ENCODE results near the gene GNB1. TPM values are rescaled to one million over a fixed set of nuclear protein-coding genes. Genes with fewer than 3 reads are reported as not detected.
"Not testable (repeated sequence)": the region's sequence is repeated elsewhere in the genome, so short reads cannot be mapped to it uniquely, and the experiment has no call there.

The GNB1 gene
- total RNA-seq, 1 experiment from 2014 or later, result 58.1 TPM

DNA sequence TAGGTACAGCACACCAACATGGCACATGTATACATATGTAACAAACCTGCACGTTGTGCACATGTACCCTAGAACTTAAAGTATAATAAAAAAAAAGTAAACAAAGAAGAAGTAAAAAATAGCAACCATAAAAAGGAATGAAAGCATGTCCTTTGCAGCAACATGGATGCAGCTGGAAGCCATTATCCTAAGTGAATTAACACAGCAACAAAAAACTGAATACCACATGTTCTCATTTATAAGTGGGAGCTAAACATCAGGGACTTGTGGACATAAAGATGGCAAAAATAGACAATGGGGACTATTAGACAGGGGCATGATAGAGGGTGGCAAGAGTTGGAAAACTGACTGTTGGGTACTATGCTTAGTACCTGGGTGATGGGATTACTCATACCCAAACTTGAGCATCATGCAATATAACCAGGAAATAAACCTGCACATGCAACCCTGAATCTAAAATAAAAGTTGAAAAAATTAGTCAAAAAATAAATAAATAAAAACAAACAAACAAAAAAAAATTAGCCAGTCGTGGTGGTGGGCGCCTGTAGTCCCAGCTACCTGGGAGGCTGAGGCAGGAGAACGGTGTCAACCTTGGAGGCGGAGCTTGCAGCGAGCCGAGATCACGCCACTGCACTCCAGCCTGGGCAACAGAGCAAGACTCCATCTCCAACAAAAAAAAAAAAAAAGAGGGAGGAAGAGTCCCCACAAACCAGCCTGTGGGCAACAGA, 30.8 kb downstream of the GNB1 start:
- DNase-seq (ENCODE audit: low spot score), result not testable (repeated sequence)

DNA sequence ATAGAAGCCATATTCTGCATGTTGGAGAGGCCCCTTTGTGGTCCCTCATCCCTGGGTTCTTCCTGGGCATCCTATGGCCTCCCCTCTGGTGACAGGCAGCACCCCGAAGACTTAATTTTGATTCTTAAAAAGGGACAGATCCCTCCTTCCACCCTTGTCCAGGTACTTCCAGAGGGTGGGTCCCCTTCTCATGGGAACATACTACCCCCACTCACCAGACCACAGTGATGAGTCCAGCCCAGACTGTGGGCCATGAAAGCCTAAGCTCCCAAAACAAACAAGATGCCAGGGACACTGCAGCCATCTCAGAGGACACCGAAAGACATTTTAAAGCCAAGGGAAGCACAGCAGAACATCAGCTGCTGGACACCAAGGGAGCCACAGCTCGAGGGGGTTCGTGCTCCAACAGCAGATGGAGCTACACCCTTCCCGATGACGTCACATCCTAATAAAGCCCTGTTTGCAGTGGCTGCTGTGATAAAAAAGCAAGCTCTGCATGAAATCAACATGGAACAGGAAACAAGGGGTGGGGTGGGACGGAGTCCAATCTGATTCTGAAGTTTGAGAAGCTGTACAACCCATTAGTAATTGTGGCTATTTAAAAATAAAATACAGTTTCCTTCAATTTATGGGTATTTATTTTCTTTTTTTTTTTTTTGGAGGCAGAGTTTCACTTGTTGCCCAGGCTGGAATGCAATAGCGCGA, 32.4 kb downstream of the GNB1 start:
- DNase-seq (ENCODE audit: low spot score), result peak; percentile 84

DNA sequence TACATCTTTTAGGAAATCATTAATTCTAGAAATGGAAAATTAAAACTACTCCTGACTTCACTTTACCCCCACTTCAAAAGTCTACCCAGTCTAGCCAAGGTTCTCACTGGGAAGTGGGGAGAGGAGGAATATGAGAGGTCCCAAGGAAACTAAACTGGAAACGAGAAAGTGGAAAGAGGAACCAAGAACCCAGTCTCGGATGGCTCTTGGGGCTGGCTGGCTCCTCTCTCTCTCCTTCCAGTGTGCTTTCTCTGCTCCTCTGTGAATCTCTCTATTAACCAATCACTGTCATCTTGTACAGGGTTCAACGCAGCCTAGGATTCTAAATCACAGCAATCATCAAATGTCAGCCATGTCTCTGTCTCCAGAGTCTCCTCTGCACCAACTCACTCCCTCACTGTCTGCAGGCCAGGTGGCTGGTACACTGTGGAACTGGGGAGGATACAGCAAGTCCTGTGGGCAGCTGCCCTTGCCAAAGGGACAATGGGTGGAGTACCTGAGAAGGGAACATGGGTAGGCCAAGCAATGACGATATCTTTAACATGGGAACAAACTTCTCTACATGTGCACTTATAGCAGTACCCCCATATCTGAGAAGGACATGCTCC, 33.7 kb downstream of the GNB1 start:
- DNase-seq (ENCODE audit: low spot score), result no peak

DNA sequence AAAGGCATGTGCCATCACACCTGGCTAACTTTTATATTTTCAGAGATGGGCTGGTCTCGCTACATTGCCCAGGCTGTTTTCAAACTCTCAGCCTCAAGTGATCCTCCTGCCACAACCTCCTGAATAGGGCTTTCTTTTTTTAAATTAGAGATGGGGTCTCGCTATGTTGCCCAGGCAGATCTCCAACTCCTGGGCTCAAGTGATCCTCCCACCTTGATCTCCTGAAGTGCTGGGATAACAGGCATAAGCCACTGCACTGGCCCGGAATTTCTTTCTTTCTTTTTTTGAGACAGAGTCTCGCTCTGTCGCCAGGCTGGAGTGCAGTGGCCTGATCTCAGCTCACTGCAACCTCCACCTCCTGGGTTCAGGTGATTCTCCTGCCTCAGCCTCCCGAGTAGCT, 34.7 kb downstream of the GNB1 start:
- not testable (repeated sequence) for DNase-seq (ENCODE audit: low spot score)

DNA sequence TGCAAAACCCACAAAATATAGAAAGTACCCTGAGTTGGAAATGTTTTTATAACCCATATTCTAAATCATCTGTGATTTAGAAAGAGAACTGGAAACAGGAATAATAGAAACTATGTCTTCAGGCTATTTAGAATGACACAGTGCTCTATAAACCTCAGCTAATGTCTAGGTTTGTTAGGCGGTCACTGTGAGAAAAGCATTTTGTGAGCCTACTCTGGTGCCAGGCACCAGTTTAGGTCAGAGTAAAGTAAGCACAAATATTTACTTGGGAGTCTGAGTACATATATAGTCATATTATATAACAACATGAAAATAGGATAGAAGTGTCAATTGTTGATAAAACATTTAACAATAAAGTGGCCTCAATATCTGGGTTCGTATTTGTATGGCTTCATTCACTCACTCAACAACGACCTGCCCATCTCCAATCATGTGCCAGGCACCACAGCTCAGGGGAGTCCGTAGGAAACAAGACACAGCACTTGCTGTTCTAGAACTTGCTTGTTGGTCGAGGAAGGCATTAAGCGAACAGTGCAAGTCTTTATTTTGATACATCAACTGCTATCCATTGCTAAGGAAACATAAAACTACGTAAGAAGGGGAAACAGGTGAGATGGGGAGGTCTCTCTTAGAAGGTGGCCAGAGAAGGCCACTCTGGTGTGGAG, 37.2 kb downstream of the GNB1 start:
- DNase-seq (ENCODE audit: low spot score), result no peak

DNA sequence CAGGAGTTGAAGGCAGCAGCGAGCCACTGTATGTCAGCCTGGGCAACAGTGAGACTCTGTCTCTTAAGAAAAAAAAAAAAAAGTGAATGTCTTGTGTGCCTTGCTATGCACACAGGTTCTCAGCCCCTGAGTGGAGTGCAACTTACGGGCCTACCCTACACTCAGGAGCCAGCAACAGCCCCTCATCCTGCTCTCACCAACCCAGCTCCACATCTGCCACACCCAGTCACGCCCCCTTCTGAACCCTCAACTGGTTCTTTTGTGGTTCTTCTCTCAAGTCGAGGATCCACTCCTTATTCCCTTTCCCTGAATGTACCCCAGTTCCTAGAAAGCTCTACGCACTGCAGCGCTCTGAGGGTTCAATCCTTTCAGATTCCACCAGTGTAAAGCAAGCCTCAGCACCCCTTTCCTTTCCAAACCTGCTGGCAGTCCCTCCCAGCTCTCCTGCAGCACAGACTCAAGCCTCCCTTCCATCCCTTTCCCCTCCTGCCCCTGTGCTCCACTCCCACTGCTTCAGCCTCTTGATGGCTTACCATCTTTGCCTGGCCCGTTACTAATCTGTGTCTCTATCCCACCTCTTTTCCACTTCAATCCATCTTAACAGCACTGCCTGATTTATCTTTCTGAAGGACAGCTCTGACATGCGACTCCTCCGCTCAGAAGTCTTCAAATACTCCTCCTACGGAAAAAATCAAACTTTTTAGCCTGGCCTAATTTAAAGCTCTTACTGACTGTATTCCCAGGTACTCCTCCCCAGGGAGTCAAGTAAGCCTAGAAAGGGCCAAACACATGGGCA, 38.1 kb downstream of the GNB1 start:
- no peak for DNase-seq (ENCODE audit: low spot score)

DNA sequence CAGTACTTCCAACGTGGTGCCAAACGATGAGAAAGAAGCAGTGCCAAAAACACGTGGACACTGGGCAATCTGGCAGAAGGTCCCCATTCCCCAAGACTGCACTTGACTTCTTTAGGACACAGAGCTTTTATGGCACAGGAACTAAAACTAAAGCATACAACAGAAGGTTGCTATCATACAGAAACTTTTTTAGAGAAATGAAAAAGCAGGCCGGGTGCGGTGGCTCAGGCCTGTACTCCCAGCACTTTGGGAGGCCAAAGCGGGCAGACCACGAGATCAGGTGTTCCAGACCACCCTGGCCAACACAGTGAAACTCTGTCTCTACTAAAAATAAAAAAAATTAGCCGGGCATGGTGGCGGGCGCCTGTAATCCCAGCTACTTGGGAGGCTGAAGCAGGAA, 43.0 kb downstream of the GNB1 start:
- no peak for DNase-seq (ENCODE audit: low spot score)

DNA sequence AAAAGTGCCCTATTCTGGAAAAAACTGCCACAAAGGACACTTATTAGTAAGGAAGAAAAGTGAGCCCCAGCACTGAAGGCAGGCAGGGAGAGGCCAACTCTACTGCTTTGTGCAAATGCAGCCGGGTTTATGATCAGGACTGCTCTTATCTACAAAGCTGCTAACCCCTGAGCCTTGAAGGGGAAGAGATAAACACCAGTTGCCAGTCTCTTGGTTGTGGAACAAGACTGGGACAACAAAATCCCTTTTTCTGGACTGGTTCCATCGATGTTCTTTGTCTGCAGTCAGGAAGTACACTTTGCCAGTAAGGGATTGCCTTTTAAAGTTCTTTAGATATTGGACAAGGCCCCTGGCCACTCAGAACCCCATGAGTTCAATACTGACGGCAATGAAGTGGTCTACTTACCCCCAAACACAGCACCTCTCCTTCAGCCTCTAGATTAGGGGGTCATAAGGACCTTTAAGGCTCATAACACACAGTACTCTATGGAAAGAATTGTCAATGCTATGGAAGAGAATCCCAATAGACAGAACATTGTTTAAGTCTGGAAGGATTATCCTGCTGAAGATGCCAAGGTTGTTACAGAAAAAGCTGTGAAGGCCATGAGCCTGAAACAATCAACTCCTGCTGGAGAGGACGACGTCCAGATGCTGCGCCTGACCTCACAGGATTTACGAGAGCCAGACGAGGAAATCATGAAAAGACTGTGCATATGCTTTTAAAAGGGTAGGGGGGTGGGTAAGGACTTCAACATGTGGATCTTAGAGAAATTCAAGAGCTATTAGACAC, 43.6 kb downstream of the GNB1 start:
- DNase-seq (ENCODE audit: low spot score), result no peak

DNA sequence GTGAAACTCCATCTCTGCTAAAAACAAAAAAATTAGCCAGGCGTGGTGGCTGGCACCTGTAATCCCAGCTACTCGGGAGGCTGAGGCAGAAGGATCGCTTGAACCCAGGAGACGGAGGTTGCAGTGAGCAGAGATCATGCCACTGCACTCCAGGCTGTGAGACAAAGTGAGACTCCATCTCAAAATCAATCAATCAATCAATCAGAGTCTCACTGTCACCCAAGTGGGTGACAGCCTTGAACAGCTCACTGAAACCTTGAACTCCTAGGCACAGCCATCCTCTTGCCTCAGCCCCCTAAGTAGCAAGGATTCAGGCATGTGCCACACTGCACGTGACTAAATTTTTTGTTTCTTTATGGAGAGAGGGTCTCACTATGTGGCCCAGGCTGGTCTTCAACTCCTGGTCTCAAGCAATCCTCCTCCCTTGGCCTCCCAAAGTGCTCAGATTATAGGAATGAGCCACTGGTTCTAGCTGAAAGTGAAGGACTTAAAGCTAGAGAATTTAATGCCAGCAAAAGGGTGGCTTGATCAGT, 44.4 kb downstream of the GNB1 start:
- no peak for DNase-seq (ENCODE audit: low spot score)

DNA sequence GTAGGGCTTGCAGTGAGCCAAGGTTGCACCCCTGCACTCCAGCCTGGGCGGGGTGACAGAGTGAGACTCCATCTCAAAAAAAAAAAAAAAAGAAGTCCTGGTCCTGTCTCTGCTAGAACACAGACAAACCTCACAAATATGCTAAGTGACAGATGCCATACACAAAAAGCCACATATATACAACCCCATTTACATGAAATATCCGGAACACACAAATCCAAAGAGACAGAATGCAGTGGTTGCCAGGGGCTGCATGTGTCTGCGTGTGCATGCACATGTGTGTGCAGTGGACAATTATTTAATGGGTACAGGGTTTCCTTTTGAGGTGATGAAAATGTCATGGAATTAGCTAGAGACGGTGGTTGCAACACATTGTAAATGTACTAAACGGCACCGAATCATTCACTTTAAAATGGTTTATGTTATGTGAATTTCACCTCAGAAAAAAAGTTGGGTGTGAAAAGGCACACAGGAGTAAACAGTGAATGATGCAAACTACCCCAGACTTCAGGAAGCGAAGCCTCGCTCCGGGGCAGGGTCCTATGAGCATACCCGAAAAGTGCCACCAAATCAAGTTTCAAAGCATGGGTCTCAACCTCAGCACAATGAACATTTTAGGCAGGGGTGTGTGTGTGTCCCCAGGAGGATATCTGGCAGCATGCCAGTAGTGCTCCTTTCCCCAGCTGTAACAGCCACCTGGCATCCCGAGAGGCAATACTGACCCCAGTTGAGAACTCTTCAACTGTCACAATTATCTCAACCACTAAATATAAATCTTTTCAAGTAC, 48.3 kb downstream of the GNB1 start:
- no peak for DNase-seq (ENCODE audit: low spot score)

DNA sequence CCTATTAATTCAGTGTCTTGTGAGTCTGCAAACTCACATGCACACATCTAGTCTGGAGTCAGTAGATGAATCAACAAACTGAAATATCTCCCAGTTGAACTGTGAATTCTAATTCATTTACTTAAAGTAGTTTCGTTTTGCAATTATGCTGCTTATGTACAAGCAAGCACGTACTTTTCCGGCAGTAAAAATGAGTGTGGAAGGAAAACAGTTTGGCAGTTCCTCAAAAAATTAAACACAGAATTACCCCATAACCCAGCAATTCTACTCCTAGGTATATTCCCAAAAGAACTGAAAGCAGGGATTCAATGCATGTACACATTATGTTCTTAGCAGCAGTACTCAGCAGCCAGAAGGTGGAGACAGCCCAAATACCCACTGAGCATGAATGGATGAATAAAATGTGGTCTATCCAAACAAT, 49.3 kb downstream of the GNB1 start:
- no peak for DNase-seq (ENCODE audit: low spot score)

DNA sequence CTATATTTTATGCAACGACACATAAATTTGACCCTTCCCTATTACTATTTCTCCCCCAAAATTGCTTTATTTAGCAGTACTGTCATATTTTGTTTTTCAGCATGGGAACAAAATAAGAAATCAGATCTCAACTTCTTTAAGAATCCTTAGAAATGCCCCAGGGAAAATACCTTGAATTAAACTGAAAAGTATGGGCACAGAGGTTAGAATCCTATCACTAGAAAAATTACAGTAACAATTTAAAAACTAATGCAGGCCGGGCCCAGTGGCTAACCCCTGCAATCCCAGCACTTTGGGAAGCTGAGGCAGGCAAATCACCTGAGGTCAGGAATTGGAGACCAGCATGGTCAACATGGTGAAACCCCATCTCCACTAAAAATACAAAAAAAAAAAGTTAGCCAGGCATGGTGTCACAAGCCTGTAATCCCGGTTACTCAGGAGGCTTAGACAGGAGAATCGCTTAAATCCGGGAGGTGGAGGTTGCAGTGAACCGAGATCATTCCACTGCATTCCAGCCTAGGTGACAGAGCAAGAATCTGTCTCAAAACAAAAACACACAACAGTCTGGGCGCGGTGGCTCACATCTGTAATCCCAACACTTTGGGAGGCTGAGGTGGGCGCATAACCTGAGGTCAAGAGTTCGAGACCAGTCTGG, 51.4 kb downstream of the GNB1 start:
- DNase-seq (ENCODE audit: low spot score), result no peak

DNA sequence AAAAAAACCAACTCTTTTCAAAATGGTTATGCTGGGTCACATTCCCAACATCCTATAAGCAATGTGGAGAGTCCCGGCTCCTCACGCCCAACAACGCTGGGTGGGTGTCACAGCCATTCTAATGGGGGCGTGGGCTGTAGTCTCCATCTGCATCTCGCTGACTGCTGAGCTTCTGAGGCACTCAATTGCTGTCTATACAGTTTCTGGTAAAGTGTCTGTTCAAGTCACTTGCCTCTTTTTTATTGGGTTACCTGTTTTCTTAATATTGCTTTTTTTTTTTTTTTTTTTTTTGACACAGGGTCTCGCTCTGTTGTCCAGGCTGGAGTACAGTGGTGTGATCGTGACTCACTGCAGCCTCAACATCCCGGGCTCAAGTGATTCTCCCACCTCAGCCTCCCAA, 54.8 kb downstream of the GNB1 start:
- no peak for DNase-seq (ENCODE audit: low spot score)

DNA sequence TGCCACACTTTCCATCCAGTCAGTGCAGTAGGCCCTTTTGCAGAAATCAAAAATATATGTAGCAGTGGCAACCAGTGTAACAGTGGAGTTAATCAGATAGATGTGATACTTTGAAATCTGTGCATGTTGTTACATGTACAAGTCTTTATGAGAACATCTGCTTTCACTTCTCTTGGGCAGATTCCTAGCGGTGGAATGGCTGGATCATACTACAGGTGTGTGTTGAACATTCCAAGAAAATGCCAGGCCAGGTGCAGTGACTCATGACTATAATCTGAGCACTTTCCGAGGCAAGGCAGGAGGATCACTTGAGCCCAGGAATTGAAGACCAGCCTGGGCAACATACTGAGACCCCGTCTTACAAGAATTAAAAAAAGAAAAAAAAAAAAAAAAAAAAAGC, 55.3 kb downstream of the GNB1 start:
- no peak for DNase-seq (ENCODE audit: low spot score)

DNA sequence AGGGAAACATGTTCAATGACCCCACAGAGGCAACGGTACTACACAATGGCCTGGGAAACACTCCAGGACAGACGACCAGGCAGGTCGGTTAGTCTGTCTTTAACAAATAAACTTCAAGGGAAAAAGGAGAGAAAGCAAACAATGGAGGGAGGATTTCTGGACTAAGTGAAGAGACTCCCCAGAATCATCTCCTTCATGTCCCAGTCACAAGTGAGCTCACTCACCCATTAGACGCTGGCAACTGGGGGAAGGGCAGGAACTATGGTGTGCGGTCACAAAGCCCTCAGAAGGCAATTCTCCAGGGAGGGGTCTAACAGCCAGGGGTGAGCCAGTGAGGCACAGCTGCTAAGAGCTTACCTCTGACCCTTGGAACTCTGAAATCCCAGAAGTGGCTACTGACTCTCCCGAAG, 57.0 kb downstream of the GNB1 start:
- no peak for DNase-seq (ENCODE audit: low spot score)

DNA sequence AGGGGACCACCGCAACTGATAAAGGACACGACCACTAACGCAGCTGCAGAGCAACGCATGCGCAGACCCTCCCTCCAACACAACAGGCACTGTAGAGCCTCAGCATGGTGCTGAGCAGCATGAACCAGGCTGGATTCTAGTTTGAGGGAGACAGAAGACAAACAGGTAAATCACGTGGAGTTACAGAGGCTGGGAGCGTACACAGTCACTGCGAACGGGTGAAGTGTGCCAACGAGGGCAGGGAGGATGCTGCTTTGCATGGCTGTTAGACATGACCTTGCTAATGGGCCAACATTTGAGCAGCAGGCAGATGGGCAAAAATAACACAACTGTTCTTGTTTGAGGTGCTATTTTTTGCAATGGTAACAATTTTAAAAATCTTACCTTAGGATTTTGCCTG, 57.4 kb downstream of the GNB1 start:
- no peak for DNase-seq (ENCODE audit: low spot score)

DNA sequence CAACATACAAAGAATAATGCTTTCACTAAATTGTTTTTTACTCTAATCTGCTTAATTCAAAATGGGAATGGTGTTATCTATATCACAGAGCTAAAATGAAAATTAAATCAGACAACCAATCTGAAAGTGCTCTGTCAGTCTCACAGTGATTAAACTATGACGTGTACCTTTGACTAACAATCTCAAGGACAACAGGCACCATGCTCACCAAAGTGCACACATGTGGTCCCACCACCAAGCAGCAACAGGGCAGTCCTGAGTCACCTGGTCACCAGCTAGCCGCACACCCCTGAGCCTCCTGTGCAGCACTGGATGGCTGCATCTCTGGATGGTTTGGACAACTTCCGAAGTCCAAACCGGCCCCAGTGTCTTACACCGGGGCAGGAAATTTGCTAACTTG, 58.1 kb downstream of the GNB1 start:
- DNase-seq (ENCODE audit: low spot score), result no peak

DNA sequence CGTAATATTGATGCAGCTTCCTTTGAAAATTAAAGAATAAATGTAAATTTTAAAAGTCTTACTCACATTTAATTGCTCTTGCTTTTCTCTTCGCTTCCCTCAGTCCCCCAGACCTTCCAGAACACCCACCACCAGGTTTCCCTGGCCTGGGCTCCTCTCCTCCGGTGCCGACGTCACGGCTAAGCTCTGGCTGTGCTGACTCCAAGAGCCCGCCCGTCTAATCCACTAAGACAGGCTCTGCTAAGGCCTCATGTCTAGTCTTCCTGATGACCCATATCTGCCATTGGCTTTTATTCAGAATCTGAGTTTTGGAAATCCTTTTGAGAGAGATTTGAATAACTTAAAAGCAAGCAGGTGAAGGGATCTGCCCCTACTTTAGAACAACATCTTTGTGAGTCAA, 58.7 kb downstream of the GNB1 start:
- DNase-seq (ENCODE audit: low spot score), result no peak

Data from HT-29 (cell line).